Activated CD4-positive, alpha-beta T cell treated with anti-CD3 and anti-CD28 coated beads for 48 hours (primary cell): Measurements from ENCODE around the gene MKNK1.

Experiments
- DNase-seq: peaks from one replicate; pipeline ENCODE4 v3.0.0-alpha.2; 2020

The MKNK1 gene

DNA sequence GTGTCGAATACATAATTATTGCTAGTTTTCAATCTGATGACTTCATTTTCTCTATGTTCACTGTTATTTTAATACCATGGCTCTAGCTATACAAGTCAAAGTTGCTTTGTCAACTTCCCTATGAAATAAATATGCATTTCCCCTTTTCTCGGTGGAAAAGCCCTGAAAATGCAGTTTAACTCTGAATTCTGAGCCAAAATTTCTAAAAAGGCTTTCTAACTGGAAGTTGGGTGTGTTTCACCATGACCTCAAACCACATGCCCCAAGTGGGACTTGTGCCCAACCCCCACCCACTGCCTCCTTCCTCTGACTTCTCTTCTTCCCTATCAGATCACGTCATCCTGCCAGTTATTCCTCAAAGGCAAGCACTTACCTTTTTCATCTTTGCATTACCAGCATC lies 8.9 kb downstream of the MKNK1 start:
- DNase-seq = no peak

DNA sequence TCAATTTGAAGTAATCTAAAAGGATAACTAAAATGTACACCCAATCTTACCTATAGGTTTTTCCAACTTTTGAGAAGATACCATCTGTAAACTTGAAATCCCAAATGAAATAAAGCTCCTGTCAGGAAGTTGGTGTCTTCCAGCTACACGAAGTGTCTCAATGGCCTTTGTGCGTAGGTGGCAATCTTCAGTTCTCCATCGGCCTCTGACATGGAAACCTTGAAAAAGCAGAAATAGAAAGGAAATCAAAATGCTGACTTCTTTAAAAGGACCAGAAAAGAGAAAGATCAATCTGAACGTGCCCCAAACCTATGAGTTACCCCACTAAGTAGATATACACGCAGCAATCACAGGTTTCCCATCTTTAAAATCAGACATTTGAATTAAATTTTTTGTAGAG lies 10.0 kb downstream of the MKNK1 start:
- no peak for DNase-seq

DNA sequence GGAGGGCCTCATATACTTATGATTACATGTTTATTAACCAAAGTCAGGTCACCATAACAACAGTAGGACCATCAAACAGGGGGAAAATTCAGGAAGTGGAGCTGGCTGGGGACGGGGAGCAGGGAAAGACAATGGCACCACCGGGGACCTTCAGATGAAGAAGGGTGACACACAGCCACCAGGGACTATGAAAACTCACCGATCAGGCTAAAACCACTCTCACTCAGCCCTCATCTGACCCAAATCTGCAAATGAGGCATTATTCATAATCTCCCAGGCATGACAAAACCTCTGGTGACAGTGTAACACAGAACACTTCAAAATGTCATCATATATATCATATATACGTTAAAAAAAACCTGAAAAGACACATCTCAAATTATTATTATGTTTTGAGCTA lies 11.2 kb downstream of the MKNK1 start:
- DNase-seq = no peak

DNA sequence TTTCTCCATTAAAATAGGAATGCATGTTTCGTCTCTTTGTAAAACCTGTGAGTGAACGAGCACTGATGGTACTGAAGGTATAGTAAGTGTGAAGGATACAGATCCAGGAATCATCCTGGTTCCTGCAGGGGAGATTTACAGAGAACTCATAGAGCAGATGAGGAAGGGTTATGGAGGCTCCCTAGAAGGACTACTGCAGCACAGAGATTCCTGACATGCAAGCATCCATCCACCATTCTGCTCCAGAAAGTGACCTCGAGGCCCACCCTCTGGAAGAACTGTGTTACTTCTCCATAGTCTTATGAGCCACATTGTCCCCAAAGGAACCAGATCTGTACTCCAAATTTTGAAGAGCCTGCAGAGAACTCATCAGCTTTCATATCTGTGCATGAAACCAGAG lies 14.5 kb downstream of the MKNK1 start:
- no peak for DNase-seq

DNA sequence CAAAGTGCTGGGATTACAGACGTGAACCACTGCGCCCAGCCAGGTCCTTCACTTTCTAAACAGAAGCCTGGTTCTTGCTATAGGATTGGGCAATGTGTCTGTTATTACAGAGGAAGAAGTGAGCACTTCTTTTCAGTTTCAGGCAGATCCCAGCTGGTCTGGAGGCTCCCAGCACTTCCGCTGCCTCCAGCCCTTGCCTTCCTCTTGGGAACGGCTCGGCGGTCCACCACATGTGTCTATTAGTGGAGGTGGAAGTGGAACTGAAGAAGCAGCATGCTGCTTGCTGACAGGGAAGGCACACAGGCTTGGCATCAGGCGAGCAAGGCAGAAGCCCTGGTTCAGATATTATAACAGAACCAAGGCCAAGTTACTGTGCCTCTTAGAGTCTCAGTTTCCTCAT lies 17.0 kb downstream of the MKNK1 start:
- no peak for DNase-seq

DNA sequence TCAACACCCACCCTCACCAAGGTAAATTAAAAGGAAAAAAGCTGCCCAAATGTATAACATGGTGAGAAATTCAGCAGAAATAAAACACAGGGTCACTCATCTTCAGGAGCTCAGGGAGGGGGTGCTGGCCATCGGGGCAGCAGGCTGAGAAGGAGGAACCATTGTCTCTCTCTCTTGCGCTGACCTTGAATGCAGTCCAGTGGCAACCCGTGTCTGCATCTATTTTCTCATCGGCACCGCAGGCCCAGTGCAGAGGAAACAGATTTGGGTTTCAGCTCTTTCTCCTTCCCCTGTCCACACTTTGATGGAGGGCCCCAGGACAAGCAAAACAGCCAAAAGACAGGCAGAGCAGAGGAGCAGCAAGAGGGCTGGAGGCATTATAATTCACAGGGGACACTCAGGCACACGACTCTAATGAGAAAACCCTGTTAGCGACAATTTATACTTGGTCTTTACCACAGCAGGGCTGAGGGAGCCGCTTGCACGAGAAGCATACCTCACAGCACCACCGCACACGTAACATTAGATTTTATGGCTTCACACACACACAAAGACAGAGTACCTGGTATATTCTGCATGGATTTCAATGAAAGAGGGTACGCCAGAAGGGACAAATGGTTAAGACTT lies 18.6 kb downstream of the MKNK1 start:
- no peak for DNase-seq

DNA sequence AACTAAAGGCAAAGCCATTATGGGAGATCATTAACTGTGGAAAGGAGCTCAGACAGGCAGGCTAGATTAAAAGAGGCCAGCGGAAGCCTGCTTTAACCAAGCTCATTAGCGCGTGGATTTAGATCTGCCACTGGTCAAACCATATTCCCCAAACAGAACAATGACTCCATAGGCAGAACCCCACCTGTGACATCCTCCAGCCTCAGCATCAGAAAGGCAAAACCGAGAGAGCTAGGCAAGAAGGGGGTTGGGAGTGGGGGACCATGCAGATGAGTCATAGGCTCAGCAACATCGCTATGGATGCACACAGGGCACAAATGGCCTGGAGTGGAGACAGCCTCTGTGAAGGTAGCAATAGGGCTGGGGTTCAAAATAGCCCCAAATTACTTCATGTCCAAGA lies 20.6 kb downstream of the MKNK1 start:
- no peak for DNase-seq

DNA sequence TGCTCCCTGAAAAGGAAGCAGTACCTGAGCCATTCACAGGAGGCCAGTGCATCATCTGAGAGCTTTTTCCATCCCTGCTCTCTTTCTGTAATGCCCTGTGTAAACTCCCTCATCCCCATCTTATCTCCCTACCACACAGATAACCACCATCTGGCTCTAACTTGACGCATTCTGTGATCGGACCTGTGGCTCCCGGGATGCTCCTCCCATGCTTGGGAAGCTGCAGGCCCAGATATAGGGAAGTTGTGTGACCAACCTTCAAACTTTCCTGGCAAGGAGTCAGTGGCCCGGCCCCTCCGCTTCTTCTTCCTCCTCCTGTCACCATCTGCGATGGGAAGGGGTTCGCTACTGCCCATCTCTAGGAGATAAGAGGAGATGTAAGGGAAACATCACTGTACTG lies 21.1 kb downstream of the MKNK1 start:
- DNase-seq = no peak

DNA sequence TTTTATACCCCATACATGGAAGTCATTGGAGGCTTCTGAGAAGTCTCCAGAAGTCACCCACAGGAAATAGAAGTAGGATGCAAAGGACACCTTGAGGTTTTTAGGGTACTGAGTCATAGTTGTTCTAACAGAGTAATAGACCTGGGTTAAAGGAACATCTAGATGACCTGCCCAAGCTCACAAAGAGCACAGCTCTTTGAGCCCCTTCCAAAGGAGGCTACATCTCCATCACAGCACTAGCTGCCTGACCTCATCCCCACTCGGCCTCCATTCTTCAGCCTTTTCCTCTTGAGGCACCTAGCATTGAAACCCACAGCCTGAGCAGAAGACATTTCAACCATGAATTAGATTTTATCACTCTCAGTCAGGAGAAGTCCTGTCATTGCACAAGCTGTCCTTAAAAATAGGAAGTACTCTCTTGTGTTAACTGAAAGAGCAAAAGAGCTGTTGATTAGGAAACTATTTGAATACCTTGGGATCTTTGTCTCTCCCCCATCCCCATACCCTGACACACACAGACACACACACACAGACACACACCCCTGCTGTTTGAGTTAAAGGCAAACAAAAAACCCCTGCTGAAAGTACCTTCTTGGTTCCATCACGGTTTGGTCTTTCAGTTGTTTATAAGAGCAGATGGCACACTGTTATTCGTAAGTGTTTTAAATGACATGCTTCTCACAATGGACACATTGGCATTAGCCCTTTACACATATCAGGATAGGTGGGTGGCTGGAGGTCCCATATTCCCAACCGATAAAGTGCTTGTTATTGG lies 22.2 kb downstream of the MKNK1 start:
- DNase-seq = no peak

DNA sequence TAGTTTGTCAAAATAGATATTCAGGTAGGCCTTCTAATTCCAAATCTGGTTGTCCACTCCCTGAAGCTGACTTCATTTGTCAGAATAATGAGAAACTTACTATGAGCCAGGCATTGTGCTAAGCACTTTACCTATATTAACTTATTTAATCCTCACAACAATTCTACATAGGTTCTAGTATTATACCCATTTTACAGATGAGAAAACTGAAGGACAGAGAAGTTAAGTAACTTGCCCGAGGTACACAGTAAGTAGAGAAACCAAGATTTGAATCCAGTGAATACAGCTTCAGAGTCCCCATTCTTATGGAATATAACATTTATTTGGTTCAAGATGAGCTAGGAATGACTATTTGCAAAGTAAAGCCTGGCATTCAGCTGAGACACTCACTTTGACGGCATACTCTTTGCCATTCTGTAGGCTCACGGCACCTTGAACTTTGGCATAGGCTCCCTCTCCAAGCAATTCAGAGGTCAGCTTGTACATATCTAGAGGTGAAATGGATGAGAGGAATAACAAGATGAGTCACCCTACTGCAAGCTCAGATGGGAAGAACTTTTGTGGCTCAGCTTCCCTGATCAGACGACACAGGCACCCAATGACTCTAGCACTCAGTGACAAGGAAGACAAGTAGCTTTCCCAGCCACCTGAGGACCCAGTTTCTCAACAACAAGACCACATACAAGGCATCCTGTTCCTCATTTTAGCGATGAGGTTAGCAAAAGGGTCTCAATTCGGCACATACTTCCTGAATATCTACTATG lies 23.7 kb downstream of the MKNK1 start:
- DNase-seq = no peak

DNA sequence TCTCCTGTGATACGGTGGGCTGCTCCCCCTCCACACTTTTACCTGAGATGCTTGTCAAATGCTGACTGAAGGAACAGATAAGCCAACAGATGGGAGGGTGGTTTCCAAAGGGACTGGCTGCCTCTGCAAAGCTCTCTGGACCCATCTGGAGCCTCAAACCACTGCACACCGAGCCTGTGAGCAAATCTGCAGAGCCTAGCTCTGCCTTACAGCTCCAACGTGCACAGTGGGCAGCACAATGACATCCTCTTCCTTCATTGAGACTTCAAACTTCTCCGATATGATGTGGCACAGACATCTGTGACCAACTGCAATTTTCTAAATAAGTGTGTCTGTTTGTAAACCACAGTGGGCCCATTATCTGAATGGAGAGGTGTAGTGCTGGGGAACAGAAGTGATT lies 26.4 kb downstream of the MKNK1 start:
- no peak for DNase-seq

DNA sequence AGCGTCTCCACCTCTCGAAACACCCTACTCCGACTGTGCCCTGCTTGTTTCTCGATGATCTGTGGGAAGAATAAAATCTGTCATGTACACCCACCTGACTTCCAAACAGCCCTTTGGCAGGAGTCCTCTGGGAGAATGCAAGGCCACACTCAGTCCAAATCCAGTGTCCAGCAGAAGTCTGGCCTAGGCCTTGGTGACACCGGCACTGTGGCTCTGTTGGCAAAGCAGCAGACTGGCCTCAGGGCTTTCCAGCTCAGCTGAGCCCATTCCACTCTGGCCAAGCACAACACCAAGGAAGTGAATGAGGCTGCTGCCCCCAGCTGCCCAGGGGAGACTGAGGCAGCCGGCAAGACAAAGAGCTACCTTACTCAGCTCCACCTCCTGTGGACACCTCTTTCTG lies 27.5 kb downstream of the MKNK1 start:
- no peak for DNase-seq

DNA sequence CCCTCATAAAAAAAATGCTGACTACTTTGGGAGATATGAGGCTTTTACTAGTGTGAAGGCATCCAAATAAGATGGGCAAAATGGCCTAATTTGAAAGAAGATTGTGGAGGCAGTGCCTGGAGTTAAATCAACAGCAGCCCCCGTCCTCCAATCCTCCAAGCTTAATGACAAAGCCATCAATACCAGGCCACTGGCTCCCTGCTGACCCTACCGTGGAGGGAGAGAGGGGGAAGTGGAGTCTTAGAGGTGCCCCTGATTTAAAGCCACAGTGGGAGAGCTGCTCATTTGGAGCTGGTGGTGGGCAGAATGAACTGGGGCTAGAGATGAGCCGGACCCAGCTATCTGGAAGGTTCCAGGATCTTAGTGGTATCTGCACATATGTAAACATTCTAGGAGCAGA lies 28.3 kb downstream of the MKNK1 start:
- DNase-seq = no peak

DNA sequence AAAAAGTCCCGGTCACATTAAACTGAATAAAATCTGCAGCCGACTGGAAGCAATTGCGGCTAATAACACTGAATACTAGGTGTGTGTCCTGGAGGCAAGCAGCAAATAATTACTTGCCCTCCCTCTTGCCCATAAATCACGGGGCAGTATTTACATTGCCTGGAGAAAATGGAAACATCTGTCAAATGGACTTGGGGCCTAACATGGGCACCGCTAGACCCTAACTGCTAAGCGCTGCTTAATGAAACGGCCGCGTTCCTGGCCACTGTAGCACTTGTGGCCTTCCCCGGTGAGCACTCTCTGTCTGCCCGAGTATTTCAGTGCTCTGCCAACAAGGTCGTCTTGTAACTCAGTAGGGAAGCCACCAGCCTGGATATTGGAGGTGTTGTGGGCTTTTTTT lies 28.8 kb downstream of the MKNK1 start:
- DNase-seq = no peak

DNA sequence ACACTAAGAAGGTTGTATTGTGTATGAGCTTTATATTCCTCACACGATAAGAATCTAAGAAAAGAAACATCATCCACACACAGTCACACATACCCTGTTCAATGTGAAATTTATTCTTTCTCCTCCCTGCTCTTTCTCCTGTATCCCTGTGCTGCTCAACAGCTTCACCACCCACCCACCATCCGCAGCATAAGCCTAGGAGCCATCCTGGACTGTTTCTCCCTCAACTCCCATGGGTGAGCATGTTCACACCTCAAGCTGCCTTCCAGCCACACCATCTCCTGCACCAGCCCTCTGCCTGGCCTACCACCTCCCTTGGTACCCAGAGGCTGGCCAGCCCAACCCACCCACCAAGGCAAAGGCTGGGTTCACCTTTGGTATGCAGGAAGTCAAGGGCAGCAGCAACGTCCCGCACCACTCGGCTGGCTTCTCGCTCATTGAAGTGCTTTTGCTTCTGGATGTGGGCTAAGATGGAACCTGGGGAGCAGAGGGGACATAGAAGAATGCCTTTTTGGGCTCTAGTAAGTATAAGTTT lies 32.3 kb downstream of the MKNK1 start:
- DNase-seq = no peak

DNA sequence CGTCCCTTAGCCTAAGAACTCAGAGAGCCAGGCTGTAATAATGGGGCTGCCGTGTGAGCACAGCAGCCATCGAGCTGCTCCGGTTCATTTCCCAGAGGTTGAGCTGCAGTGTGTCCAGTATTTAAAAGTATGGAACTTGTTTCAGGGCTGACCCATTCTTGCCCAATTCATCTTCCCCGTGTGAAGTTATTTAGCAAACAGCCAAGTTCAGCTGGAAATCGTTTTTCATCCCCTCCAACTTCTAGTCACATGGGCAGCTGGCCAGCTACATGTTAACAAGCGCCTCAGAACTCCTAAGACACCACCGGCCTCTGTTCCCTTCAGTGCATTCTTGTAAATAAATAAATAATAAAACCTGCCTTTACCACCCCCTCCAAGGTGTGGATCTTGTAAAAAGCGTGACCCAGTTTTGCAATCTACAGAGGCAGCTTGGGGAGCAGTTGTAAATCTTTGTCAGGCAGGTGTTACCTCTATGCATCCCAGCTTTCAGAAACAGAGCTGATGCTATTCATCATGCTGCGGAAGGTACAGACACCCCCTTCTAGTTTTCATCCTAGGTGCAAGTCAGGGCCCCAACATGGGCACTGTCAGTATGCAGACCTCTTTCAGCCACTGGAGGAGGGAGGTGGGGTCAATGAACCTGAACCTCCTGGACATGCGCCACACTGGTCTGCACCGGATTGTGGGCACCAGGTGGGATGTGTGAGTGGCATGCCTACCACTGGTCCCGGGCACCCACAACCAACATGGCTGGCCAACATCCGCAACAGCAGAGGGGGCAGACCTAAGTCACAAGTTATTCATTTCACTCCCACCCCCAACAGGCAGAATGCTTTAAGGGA lies 34.0 kb downstream of the MKNK1 start:
- no peak for DNase-seq

DNA sequence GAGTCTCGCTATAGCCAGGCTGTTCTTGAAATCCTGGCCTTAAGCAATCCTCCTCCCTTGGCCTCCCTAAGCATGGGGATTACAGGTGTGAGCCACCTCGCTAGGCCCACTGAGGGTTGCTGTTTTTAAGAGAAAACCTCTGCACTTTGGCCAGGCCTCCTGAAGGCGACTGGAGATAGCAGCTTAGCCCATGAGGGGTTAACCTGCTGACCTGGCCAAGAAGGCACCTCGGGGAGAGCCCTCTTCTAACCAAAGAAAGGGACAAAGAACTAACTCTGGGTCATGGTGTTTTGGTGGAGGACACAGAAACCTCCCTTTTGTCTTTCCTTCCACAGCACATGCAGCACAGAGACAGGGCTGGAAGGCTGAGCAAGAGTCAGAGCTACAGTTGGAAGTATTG lies 35.0 kb downstream of the MKNK1 start:
- DNase-seq = no peak

DNA sequence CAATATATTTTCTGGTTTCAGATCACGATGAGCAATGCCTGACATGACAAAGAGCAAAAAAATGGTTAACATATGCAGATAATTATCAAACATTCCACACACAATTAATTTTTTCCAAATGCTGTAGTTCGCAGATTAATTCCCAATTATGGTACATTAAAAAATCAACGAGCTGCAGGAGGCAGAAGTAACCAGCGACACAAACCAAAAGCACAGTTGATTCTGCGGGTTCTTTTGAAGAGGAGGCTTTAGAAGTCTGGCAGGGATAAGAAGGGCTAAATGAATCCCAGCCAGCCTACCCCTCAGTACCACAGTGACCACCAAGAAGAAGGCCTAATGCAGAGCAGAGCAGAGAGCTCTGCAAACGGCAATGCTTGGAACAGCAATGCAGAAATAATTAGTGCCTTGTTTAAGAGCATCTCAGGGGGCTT lies 35.6 kb downstream of the MKNK1 start:
- DNase-seq = no peak

DNA sequence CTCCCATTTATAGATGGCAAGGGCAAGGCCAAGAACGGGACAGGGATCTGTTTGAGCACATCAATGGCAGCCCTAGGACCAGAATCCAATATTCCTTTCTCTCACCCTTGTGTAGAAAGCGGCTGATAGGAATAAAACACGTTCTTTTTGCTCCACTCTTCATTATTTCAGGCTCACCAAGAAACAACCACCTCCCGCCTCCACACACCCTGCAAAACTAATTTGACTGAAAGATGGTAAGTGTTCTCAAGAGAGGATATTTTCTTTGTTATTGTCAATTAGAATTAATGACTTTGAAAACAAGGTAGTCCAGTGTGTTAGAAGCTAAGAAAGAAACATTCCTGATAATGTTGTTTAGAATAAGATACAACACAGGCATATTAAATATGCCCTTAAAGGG lies 40.7 kb downstream of the MKNK1 start:
- DNase-seq = no peak

DNA sequence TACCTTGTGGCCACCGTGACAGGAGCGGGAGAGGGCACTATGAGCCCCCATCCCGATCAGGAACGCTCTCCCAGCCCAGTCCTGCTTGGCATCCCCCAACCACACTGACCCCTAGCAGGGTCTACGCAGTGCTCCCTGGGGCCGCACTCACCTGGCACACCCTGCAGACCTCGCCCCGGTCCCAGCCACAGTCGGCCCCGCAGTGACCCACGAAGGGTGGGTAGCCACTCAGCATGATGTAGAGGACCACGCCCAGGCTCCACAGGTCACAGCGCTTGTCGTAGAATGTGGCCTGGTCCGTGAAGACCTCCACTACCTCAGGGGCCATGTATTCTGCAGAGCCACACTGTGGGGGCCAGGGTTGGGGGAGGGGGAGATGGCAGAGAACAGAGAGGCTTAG lies 41.6 kb downstream of the MKNK1 start:
- no peak for DNase-seq

DNA sequence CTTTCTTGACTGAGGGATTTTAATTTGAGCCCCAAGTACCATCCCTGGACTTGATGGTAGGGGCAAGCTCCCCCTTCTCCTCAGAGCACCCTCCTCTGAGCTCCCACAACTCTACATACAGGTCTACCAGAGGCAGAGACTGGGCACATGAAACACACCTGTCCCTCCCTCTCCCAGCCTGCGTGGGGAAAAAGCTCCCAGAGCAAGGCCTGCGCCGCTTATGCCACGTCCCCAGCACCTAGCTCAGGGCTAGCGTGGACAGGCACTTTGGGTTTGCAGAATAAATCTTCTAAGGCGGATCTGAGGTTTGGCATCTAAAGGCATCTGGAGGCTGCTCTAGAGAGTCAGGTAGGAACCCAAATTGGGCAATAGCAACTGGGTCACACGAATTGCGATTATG lies 45.1 kb downstream of the MKNK1 start:
- DNase-seq = no peak

DNA sequence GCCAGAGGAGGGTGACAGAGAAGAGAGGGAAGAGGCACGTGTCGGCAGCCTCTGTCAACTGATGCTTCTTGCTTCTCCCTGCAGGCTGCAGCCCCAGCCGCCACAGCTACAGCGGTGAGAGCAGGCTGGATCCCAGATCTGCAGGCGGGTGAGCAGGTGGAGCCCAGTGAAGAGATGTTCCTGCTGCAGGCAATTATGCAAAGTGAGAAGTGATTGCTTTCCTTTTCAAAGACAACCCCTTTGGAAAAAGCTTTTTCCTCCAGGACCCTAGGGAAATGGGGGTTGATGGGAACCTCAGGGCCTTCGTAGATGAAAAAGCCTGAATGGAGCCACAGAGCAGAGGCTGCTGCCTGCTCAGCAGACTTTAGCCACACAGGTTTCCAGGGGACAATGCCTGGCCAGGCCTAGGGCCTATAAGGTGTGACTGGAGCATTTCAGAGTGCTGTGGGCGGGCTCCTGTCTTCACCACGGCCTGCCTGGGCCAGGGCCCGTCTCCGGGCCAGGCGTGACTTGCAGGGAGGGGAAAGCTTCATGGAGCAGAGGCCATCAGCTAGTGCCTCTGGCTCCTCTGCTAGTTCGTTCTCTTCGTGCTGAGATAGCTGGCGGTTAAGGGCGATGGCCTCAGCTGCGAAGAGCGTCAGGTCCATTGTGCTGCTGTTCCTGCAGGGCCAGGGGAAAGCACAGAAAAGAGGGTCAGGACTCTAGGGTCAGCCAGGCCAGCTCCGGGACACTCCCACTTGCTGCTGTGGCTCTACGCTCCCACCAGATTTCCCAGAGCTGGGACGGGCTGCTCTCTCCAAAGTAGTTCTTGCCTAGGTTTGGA lies 45.7 kb downstream of the MKNK1 start:
- no peak for DNase-seq
